GM19035 (cell line): ENCODE results near the gene AJAP1.

Experiments
- ATAC-seq: cut with Tn5 transposase; IDR thresholded peaks from one replicate; pipeline ENCODE4 v1.9.1; 2021; ENCODE audit not compliant: unreplicated experiment

Gene AJAP1

DNA sequence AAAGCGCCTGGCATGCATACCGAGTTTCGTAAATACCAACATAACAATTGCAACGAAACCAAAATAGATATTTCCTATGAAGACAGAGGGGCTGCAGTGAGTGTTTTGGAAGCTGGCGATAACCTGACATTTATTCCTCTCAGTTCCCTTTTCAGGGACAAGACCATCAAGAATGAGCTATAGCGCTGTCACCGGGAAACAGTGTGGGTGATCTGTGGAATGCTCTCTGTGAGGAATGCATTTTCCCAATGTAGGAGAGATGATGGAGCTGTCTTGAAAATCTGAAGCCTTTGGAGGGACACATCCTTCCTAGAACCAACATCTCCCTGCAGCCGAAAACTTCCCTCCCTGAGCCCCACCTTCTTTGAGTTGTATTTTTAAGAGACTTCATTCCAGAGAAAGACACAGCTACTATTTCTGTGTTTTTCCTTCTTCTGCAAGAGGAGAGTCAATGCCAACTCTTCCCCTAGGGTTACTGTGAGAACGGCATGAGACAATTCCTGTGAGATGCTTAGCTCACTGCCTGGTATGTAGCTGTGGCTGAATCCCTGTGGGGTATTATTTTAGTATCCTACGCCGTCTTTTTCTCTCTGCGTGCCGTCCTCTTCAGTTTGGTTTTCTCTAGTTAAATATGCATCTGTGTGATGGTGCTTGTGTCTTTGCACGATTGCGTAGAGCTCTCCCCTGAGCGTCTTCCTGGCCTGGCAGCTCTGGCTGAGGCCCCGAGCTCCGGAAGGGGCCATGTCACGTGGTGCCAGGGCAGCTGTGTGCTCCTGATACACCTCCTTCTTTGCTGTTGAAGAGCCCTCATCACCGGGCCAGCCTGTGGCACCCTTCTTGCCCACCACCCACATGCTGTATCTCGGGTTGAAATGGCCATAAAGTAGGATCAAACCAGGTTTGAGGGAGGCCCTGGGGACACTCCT lies 45.2 kb downstream of the AJAP1 start:
- ATAC-seq: no peak

DNA sequence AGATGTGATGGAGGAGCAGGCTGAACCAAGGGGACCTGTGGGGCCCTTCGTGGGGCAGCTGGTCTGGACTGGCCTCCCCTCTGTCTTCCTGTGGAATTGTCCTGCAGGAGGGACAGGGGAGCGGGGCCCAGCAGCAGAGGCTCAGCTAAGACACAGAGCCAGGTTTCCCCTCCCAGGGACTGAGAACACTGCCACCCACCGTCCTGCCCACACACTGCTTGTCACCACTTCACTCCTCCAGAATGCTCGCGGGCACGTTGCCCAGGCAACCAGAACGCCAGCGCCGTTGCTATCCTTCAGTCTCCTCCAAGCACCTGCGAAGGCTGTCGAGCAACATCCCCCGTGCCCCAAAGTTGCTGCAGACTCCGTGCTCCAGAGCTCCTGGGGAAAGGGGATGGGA lies 46.4 kb downstream of the AJAP1 start:
- ATAC-seq: no peak

DNA sequence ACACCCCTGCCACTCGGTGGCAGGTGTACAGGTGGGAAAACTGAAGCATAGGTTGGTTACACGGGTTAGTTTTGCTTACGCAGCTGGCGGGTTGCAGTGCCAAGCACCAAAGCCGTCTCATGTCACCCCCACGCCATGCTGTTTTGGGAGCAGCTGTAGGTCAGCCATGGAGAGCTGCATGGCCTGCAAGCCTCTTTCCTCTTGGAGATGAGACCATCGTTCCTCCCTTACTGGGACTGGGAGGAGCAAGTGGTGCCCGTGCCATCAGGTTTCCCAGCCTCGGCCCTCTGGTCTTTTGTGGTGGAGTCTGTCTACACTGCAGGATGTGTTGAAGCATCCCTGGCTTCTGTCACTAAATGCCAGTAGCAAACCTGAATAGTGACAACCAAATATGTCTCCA lies 46.9 kb downstream of the AJAP1 start:
- no peak for ATAC-seq

DNA sequence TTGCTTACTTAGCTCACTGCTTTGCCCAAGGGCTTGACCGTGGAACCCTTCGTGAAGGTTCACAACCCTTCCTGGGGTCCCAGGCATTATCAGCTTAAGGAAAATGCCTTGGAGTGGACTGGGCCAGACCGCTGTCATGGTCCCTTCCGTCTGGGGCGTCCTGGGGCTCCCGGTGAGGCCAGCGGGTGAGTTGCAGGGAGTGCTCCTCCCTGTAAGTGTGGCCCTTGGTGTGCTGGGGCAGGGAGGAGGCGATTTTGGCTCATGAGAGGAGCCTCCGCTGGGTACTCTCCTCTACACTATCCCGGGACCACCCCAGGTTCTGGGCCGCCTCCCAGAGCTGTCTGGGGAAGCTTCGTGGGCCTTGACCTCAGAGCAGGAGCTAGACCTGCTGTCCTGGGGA lies 48.1 kb downstream of the AJAP1 start:
- no peak for ATAC-seq

DNA sequence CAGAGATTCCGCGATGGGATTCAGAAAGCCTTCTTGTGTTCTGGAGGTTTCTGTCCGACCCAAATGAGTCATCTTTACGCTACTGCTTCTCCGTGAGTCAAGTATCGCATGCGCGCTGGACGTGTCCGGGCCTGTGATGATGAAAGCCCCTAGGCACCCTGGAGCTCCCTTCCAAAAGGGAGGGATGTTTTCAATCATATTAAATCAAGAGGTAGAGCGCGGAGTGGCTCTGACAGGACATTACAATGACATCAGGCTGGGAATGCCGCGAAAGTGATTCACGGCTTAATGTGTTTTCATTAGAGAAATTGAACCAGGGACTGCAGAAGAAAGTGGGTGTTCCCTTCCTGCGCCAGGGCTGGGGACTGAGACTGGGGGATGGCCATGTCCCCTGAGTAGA lies 48.5 kb downstream of the AJAP1 start:
- ATAC-seq: no peak

DNA sequence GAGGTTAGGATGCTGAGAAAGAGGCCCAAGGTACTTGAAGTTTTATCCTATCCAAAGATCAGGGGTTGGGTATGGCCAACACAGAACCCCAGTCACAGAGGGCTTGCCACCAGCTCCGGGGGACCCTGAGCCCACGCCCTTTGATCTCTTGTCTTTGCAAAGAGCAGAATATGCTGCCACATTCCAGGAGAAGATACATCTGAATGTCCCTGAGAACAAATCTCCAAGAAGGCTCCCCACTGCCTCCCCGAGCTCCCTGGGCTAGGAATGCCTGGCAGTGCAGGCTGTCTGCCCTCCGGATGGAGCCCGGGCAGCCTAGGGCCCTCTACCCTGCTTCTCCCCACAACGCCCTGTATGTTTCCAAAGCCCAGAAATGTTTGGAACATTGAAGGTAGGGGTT lies 49.2 kb downstream of the AJAP1 start:
- no peak for ATAC-seq

DNA sequence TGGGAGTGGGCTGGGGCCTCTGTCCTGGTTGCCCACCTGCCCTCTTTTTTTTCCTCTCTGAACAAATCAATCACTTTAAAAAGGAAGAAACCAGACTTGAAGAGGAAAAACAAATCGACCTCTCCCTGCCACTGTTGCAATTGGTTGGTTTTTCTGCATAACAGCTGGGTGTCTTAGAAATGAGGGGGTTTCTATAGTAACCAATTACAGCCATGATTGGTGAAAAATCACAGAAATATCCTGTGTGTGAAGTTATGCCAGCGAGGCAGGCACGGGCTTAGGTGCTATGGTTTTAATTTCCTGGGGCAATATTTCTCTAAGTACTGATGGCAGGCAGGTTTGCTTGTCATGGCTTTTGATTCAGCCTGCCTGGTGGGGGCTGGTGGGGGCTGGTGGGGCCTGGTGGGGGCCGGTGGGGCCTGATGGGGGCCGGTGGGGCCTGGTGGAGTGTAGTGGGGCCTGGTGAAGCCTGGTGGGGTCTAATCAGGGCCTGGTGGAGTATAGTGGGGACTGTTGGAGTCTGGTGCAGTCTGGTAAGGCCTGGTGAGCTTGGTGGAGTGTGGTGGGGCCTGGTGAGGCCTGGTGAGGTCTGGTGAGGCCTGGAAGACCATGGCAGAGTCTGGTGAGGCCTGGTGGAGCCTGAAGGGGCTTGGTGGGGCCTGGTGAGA lies 54.6 kb downstream of the AJAP1 start:
- ATAC-seq: no peak

DNA sequence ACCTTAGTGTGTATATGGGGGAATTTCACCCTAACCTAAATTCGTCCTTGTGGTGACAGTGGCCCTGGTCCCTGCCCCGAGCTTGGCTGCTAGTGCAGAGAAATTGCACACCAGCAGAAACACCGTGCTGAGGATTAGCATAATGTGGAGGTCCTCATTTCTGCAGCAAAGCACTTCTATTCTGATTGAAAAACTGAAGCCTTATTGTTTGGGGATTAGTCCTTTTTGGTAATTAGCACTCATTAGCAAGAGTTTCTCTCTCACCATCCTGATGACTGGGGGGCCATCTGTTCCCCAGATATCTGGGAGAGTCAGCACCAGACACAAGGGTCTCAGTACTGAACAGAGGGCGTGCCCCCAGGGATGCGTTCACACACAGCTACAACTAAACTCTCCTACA lies 55.2 kb downstream of the AJAP1 start:
- ATAC-seq: no peak

DNA sequence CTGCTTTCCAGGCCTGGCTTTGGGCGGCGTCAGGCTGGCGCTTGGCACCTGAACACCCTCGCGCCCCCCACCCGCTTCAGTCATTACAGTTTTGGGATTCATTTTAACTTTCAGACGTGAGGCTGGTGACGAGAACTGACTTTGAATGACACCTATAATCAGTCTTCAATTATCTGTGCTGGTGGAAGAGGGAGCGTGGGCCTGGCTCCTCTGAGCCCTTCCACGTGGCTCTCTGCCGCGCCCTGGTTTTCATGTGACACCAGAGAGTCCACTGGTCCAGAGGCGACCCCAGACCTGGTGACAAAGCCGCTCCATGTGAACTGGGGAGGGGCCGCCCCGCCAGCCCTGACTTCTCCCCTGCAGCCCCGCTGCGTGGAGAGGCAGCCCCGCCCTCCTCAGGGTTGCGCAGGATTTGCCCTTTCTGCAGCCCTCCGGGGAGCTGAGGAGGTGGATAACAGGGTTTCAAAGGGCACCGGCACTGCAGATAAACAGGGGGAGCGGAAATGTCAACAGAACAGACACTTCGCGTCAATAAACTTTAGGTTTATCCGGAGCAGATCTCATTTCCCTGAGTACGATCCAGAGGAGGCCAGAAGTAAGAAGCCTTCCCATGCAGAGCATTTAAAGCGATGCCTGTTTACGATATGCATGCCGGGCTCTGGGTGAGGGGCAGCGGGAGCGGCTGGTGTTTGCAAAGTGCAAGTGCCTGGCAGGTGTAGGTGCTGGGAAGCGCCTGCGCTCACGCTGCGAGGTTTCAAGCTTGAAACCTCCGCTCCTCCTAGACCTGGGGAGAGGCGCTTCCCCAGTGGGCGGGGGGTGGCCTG lies 56.4 kb downstream of the AJAP1 start:
- ATAC-seq: no peak

DNA sequence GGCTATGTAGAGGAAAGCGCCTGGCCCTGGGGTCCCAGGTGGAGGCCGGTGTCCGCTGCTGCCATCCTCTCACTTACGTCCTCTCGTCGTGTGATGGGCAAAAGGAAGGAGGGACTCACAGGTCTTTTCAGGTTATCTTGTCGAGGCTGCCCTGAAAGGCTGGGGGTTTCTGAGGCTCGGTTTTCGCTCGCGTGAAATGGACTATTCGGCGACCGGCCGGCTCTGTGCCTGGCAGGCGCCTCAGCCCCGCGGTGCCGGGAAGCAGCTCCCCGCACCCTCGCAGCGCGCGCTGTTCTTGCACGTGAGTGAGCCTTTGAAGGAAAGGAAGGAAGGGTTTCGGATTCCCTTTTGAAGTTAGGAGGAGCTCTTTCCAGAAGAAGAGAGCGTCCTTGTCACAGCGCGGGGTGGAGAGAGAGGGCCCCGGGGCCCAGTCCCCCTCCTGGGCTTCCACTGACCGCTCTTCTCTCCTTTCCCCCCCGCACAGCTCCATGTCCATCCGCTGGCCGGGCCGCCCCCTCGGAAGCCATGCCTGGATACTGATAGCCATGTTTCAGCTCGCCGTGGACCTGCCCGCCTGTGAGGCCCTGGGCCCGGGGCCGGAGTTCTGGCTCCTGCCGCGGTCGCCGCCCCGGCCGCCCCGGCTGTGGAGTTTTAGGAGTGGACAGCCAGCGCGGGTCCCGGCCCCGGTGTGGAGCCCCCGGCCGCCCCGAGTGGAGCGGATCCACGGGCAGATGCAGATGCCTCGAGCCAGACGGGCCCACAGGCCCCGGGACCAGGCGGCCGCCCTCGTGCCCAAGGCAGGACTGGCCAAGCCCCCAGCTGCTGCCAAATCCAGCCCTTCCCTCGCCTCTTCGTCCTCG lies 57.2 kb downstream of the AJAP1 start:
- no peak for ATAC-seq

DNA sequence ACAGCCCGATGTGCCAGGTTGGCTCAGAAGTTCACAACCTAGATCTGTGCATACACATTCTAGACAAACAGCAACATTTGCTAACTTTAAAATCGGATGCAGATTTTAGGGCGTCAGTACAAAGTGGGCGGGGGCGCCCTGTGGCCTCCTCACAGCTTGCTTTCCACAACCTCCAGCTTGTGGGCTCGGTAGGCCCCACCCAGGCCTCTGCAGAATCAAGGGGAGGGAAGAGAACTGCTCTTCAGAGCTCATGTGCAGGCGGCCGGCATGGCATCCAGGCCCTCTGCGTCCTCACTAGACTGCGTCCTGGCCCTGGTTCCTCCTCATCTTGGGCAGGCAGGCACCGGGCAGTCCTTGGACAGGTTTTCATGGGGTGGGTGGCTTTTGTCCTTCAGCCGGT lies 59.3 kb downstream of the AJAP1 start:
- ATAC-seq: no peak

DNA sequence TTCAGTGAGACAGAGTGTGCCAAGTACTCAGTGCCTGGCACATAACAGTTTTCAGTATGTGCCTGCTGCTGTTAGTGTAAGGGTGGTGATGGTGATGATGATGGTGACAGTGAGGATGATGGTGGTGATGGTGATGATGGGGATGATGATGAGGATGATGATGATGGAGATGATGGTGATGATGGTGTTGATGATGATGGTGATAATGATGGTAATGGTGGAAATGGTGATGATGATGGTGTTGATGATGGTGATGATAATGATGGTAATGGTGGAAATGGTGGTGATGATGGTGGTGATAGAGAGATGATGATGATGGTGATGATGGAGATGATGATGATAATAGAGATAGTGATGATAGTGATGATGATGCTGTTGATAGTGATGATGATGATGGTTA lies 62.0 kb downstream of the AJAP1 start:
- no peak for ATAC-seq

DNA sequence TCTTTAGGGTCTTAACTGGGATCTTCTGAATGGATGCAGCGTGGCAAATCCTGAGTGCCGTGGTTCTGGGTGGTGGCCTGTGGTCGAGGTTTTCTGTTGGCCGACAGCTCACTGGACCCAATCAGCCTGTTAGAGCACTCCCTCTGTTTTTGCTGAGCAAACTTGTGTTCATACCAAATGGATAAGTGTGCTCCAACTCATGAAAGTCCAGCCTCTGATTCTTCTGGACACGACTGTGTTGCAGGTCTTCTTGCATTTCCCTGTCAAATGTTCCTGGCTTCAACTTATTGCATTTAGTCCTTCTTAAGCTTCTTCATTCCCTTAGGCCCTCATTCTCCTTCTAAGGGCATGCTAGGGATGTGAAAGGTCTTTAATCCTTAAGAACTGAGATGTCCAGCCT lies 63.7 kb downstream of the AJAP1 start:
- ATAC-seq: no peak

DNA sequence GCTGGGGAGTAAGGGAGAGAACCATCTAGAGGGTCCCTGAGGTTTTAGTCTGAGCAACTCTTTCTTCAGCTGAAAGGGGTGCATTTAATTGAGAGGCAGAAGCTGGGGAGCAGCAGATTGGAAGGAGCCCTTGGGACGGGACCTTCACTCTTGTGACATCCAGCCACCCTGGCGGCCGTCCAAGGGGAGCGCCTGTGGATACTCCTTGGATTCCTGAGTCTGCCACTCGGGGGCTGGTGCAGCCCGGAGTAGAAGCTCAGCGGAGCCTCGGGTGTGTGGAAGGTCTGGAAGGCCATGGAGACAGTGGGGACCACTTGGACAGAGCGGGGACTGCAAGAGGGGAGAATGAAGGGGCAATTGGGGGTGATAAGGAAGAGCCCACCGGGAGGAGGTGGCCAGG lies 68.7 kb downstream of the AJAP1 start:
- no peak for ATAC-seq

DNA sequence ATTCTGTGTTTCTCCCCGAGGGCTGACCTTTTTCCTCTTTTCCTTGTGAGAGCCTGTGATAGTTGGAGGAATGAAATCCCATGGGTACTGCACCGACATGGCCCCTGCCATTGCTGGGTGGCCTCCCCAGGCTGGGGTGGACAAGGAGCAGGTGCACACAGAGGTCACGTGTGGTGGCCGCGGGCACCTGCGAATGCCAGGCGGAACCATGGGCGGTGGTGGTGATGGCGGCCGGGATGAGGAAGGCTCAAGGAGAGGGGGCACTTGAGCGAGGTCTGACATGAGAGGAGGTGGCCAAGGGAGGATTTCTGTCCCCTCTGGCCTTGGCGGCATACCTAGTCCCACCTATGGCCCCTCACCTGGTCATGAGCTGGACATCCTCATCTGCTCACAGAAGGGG lies 69.6 kb downstream of the AJAP1 start:
- no peak for ATAC-seq

DNA sequence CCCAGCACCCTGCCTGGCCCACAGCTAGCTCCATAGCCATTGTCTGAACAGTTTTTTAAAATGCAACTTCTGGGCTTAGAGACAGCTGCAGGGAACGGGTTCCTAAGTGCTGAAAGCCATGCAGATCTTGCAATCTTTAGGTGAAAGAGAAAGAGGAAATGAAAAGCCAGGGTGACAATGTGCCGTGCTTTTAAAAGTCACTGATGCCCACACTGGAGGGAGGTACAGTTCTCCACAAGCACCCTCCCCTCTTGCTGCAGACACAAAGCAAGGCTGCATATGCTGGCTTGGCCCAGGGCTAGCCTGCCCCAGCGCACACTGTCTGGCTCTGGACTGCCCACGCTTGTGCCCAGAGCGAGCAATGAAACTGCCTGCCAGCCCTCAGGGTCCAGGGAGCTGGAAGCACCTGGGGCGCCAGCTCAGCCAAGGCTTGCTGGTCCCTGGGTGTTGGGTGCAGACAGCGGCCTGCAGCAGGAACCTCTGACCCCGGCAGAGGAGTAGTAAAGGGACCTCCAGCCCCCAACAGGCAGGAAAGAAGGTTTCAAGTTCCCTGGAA lies 70.4 kb downstream of the AJAP1 start:
- ATAC-seq: no peak

DNA sequence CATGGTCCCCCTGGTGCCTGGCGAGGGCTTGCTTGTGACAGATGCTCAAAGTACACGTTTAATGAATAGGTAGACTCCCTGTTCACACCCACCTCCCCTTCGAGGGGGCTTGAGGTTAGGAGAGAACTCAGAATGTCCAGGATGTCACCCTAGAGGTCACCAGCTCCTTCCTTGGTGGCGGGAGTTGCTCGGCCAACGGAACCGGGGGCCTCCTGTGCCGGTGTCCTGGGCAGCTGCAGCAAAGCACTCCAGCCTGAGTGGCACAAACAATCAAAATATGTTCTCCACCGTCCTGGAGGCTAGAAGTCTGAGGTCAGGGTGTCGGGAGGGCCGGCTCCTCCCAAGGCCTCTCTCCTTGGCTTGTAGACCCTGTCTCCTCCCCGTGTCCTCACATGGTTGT lies 71.0 kb downstream of the AJAP1 start:
- no peak for ATAC-seq

DNA sequence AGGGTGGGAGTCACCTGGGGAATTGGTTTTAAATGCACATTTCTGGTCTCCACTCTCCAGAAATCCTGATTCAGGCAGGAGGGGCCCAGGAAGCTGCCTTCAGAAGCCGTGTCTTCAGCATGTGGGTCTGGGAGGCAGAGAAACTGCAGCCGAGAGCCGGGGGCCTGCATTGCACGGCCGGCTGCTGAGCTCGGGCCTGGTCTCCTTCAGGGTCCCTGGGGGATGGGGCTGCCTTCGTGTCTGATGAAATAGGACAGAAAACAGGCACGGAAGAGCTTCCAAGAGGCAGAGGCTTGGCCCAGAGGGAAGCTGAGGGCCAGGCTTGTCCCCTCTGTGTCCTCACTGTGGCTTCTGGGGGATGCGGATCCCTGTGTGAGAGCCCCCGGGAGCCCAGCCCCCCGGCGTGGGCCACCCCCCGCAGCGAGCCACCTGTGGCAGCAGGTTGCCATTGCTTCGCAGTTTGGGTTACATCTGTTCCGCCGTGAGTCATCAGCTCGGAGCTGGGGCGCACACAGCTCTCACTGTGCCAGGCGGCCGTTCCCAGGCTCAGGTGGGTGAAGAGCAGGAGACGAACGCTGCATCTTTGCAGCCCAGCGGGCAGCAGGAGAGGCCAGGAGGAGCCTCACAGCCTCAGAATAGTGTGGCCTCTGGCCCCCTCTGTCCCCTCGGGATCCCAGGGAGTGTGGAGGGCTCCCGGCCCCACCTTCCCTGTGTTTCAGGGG lies 72.4 kb downstream of the AJAP1 start:
- no peak for ATAC-seq

DNA sequence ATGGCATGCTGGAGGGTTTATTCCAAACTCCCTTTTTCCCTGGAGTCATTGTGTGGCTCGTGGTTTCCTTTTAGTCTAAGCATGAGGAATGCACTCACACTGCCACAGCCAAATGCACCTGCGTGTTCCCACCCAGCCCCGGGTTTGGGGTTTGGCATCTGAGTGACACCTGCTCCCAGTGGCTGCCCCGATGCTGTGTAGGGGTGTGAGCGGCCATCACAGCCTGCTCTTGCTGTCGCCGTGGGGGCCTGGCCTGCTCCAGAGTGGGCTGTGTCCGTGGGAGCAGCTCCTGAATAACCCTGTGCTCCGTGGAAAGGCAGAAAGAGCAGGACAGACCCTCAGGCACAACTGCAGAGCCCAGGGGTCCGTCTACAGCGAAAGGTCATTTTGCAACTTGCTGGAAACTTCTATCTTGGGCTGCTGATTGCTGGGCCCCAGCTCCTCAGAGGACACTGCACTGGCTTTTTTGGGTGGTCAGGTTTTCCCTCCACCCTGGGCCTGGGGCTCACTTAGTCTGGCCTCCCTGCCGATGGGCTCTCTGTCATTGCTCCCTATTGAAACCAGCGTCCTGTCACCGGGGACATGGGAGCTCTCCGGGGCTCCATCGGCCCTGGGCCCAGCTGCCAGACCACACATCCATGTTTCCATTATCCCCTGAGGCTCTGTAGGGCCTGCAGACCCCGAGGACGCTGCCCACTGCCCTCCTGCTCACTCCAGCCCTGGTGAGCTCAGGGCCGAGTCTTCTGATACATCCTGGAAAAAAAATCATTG lies 74.1 kb downstream of the AJAP1 start:
- no peak for ATAC-seq
